HL-60/S4 treated with phorbol 12-myristate 13-acetate at 8.2 ng/mL for 4 days and 3 days (cell line): Measurements from ENCODE around the gene DNAJC1.

Source experiments
- in situ Hi-C: fragments of 300-500 bp; cut with MboI; formaldehyde crosslinking; loops from 2 replicates; pipeline ENCODE4 v1.15.0; 2022; ENCODE audit warnings: low sequenced_read_pairs

Gene DNAJC1

GRCh38 chr10:22010539-22010938 lies 7.0 kb upstream of the DNAJC1 start:
- in situ Hi-C loops = loop anchor here (25.0 kb wide), 2 partner anchors 577 to 977 kb away; no protein-coding TSS in a partner anchor

- in situ Hi-C loops = loop anchor here (25.0 kb wide), 2 partner anchors 581 to 981 kb away; no protein-coding TSS in a partner anchor
Observed at GRCh38 chr10:22006379-22006884, 2.9 kb upstream of the DNAJC1 start.

- in situ Hi-C loops = loop anchor here (25.0 kb wide), 2 partner anchors 582 to 982 kb away; no protein-coding TSS in a partner anchor
Observed at GRCh38 chr10:22005763-22006162, 2.2 kb upstream of the DNAJC1 start.

GRCh38 chr10:22003964-22004281 lies 393 bp upstream of the DNAJC1 start:
- in situ Hi-C loops = loop anchor here (25.0 kb wide), 2 partner anchors 583 to 983 kb away; no protein-coding TSS in a partner anchor

GRCh38 chr10:22002591-22003176 lies 846 bp downstream of the DNAJC1 start:
- in situ Hi-C loops = loop anchor here (25.0 kb wide), 2 partner anchors 585 to 985 kb away; no protein-coding TSS in a partner anchor

- in situ Hi-C loops = loop anchor here (25.0 kb wide), 1 partner anchor 442 kb away; no protein-coding TSS in a partner anchor
Observed at GRCh38 chr10:21995557-21995956, 8.0 kb downstream of the DNAJC1 start.

- in situ Hi-C loops = loop anchor here (25.0 kb wide), 1 partner anchor 444 kb away; no protein-coding TSS in a partner anchor
Observed at GRCh38 chr10:21993360-21994001, 10.0 kb downstream of the DNAJC1 start.

GRCh38 chr10:21991785-21992184 lies 11.7 kb downstream of the DNAJC1 start:
- in situ Hi-C loops = loop anchor here (25.0 kb wide), 1 partner anchor 446 kb away; no protein-coding TSS in a partner anchor

GRCh38 chr10:21990449-21990848 lies 13.1 kb downstream of the DNAJC1 start:
- in situ Hi-C loops = loop anchor here (25.0 kb wide), 1 partner anchor 447 kb away; no protein-coding TSS in a partner anchor

GRCh38 chr10:21989453-21990154 lies 13.9 kb downstream of the DNAJC1 start:
- in situ Hi-C loops = loop anchor here (25.0 kb wide), 1 partner anchor 448 kb away; no protein-coding TSS in a partner anchor

- in situ Hi-C loops = loop anchor here (25.0 kb wide), 1 partner anchor 452 kb away; no protein-coding TSS in a partner anchor
Observed at GRCh38 chr10:21985541-21985940, 18.0 kb downstream of the DNAJC1 start.

GRCh38 chr10:21981118-21981517 lies 22.4 kb downstream of the DNAJC1 start:
- in situ Hi-C loops = loop anchor here (25.0 kb wide), 1 partner anchor 456 kb away; no protein-coding TSS in a partner anchor

- in situ Hi-C loops = loop anchor here (25.0 kb wide), 1 partner anchor 457 kb away; no protein-coding TSS in a partner anchor
Observed at GRCh38 chr10:21980691-21981090, 22.8 kb downstream of the DNAJC1 start.

- in situ Hi-C loops = loop anchor here (25.0 kb wide), 1 partner anchor 459 kb away; no protein-coding TSS in a partner anchor
Observed at GRCh38 chr10:21978191-21978862, 25.2 kb downstream of the DNAJC1 start.

- in situ Hi-C loops = loop anchor here (25.0 kb wide), 1 partner anchor 461 kb away; no protein-coding TSS in a partner anchor
Observed at GRCh38 chr10:21976739-21977138, 26.8 kb downstream of the DNAJC1 start.

- in situ Hi-C loops = loop anchor here (25.0 kb wide), 1 partner anchor 461 kb away; no protein-coding TSS in a partner anchor
Observed at GRCh38 chr10:21976280-21976679, 27.2 kb downstream of the DNAJC1 start.

- in situ Hi-C loops = loop anchor here (25.0 kb wide), 1 partner anchor 462 kb away; no protein-coding TSS in a partner anchor
Observed at GRCh38 chr10:21975378-21975990, 28.0 kb downstream of the DNAJC1 start.

- in situ Hi-C loops = no loop called here
Observed at GRCh38 chr10:21972584-21972983, 30.9 kb downstream of the DNAJC1 start.
